ENCODE measurements around the gene CCDC71.

The CCDC71 gene

GRCh38 chr3:49166752-49167556 lies 823 bp upstream of the CCDC71 start:
- no peak for DNase-seq (ENCODE audit: low read depth)

- no peak for DNase-seq (ENCODE audit: low read depth)
Measured at GRCh38 chr3:49164983-49165720, 979 bp downstream of the CCDC71 start.

GRCh38 chr3:49163609-49164008 lies 2.5 kb downstream of the CCDC71 start:
- DNase-seq (ENCODE audit: low read depth) = no peak

- DNase-seq (ENCODE audit: low read depth) = no peak
Measured at GRCh38 chr3:49162751-49163419, 3.2 kb downstream of the CCDC71 start.

GRCh38 chr3:49161808-49162530 lies 4.2 kb downstream of the CCDC71 start:
- no peak for DNase-seq (ENCODE audit: low read depth)

GRCh38 chr3:49161197-49161596 lies 4.9 kb downstream of the CCDC71 start:
- DNase-seq (ENCODE audit: low read depth) = no peak

GRCh38 chr3:49158792-49159191 lies 7.3 kb downstream of the CCDC71 start:
- DNase-seq (ENCODE audit: low read depth) = no peak

- no peak for DNase-seq (ENCODE audit: low read depth)
Measured at GRCh38 chr3:49158103-49158709, 7.9 kb downstream of the CCDC71 start.

GRCh38 chr3:49157289-49157688 lies 8.8 kb downstream of the CCDC71 start:
- DNase-seq (ENCODE audit: low read depth) = no peak

GRCh38 chr3:49153349-49153912 lies 12.7 kb downstream of the CCDC71 start:
- no peak for DNase-seq (ENCODE audit: low read depth)

- no peak for DNase-seq (ENCODE audit: low read depth)
Measured at GRCh38 chr3:49151610-49152009, 14.5 kb downstream of the CCDC71 start.

GRCh38 chr3:49148159-49148558 lies 18.0 kb downstream of the CCDC71 start:
- no peak for DNase-seq (ENCODE audit: low read depth)

GRCh38 chr3:49140080-49140479 lies 26.1 kb downstream of the CCDC71 start:
- DNase-seq (ENCODE audit: low read depth) = no peak

GRCh38 chr3:49135499-49135898 lies 30.6 kb downstream of the CCDC71 start:
- no peak for DNase-seq (ENCODE audit: low read depth)

- DNase-seq (ENCODE audit: low read depth) = no peak
Measured at GRCh38 chr3:49134471-49135265, 31.5 kb downstream of the CCDC71 start.

- no peak for DNase-seq (ENCODE audit: low read depth)
Measured at GRCh38 chr3:49133226-49133951, 32.7 kb downstream of the CCDC71 start.

- no peak for DNase-seq (ENCODE audit: low read depth)
Measured at GRCh38 chr3:49132437-49133225, 33.5 kb downstream of the CCDC71 start, which contains the start of gene LAMB2. LAMB2 (minus strand) TSS chr3:49133050; CDS start chr3:49132867, 183 bp downstream.

- no peak for DNase-seq (ENCODE audit: low read depth)
Measured at GRCh38 chr3:49132073-49132436, 34.1 kb downstream of the CCDC71 start.

GRCh38 chr3:49131576-49131975 lies 34.6 kb downstream of the CCDC71 start:
- no peak for DNase-seq (ENCODE audit: low read depth)
